DMS 273 (cell line): ENCODE data around the gene BCL3.
"Not testable (repeated sequence)": the region's sequence is repeated elsewhere in the genome, so short reads cannot be mapped to it uniquely, and the experiment has no call there.

Experiments used
- DNase-seq: peaks from one replicate; lab custom pipeline; 2025; ENCODE audit not compliant: unreplicated experiment; lab: John Stamatoyannopoulos, UW

Gene BCL3

GRCh38 chr19:44720945-44721344 is 27.6 kb upstream of the BCL3 start:
- no peak for DNase-seq

- DNase-seq, result not testable (repeated sequence)
Measured at GRCh38 chr19:44721369-44721768, 27.1 kb upstream of the BCL3 start.

DNA sequence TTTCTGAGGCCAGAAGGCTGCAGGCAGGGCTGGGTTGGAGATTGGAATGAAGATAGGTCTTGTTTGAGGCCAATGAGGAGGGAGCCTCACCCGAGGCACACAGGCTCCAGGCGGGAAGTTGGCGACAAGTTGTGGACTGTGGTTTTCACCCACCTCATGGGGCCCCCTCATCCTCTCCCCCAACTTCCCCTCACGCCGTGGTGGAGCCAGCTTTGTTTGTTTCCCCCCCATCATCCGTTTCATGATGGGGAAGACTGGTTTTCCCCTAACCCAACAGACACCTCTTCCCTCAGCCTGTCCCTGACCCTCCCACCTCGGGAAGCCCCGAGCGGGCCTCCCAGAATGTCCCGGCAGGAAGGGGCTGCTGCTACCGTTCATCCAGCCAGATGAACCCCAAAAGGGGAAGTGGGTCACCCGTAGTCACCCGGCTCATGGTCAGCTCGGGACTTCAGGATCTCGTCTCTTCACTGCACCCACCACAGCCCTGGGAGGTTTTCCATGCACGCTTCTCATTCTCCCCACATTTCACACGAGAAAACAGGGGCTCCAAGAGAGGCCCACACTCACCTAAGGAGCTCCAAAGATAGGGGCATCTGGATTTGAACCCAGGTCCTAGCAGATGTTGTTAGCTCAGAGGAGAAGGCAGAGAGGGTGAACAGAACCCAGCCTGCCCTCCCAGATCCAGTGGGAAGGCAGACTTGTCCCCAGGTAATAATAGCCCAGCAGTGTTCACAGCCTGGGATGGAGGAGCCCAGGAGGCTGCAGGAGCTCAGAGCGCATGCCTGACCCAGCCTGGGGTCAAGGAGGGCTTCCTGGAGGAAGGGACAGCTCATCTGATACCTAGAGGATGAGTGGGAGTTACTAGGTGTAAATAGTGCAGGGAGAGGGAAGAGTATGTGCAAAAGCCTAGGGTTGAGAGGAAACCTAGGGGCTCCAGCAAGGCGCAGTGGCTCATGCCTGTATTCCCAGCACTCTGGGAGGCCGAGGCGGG is 26.1 kb upstream of the BCL3 start:
- no peak for DNase-seq

- no peak for DNase-seq
Measured at GRCh38 chr19:44723299-44723951, 25.1 kb upstream of the BCL3 start.

- DNase-seq, result peak; percentile 86
Measured at GRCh38 chr19:44723952-44724319, 24.6 kb upstream of the BCL3 start.

DNA sequence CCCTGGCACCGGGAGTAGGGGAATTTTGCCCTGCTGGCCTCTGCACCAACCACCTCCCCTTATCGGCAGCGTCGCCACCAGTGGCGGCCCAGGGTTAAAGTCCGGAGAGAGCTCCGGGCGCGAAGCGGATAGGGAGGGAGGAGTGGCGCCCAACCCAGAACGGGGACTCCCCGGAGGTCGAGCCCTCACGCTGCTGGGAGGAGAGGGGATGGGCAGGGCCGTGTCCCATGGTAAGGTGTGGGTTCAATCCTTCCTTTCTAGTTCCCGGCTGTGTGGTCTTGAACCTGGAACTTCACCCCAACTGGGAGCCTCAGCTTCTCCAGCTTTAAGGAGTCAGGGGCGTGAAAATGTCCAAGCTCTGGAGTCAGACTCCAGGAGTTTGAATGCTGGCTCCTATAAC is 23.3 kb upstream of the BCL3 start:
- DNase-seq, result no peak

DNA sequence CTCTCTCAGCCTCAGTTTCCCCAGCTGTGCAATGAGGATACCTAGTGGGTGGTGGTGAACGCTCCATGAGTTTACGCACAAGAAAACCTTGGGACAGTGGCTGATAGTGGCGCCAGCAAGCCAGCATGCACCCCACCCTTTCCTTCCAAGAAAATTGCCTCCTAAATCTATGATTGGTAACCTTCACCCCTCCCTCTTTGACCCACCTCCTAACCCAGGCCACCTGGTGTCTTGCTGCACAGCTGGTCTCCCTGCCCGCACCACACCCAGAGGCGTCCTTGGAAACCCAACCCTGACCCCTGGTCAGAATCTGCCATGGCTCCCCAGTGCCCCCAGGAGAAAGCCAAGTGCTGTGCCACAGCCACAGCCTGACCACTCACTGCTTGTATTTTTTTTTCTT is 22.8 kb upstream of the BCL3 start:
- DNase-seq, result no peak

DNA sequence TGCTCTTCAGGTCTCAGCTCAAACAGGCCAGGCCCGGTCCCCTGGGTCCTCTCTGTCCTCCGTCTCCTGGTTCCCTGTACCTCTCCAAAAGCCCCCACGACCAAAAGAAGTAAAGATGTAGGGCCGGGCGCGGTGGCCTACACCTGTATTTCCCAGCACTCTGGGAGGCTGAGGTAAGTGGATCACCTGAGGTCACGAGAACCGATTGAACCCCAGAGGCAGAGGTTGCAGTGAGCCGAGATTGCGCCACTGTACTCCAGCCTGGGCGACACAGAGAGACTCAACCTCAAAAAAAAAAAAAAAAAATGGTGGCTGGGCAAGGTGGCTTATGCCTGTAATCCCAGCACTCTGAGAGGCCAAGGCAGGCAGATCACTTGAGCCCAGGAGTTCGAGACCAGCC is 22.0 kb upstream of the BCL3 start:
- no peak for DNase-seq

- DNase-seq, result no peak
Measured at GRCh38 chr19:44728178-44728577, 20.3 kb upstream of the BCL3 start.

GRCh38 chr19:44729516-44730033 is 18.9 kb upstream of the BCL3 start:
- DNase-seq, result no peak

DNA sequence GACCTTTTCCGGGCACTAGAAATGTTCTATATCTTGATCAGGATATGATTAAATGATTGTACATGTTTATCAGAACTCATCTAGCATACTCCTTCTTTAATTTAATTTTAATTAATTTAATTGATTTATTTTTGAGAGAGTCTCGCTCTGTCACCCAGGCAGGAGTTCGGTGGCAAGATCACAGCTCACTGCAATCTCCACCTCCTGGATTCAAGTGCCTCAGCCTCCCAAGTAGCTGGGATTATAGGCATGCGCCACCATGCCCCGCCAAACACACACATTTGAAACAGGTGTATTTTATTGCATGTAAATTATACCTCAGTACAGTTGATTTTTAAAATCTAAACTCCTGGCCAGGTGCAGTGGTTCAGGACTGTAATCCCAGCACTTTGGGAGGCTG is 17.4 kb upstream of the BCL3 start:
- DNase-seq, result no peak

DNA sequence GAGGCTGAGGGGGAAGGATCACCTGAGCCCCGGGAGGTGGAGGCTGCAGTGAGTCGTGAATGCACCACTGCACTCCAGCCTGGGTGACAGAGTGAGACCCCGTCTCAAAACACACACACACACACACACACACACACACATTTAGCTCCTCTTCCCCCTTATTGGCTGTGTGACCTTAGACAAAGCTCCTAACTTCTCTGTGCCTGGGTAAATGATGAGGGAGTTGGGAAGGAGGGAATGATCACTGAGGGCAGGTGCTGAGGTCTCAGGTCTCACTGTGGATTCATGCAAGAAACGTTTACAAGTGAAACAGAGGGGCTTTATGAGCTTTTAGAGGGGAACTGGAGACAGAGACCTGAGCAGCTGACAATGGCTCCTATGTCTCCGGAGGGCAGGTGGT is 16.9 kb upstream of the BCL3 start:
- no peak for DNase-seq

- DNase-seq, result no peak
Measured at GRCh38 chr19:44732235-44733014, 16.1 kb upstream of the BCL3 start.

- DNase-seq, result no peak
Measured at GRCh38 chr19:44734357-44734756, 14.2 kb upstream of the BCL3 start.

DNA sequence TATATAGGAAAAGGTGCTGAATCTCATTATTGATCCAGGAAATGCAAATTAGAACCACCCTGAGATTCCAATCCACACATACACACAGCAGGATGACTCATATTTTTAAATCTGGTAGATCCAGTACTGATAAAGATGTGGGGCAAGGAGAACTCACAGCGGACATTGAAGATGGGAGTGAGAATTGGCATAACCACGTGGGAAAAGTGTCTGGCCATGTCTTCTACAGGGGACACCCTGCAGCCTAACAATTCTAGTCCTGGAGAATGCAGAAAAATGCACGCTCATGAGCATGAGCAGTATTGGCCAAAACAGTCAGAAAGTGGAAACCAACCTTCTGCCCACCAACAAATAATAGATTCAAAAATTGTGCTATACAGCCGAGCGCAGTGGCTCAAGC is 13.5 kb upstream of the BCL3 start:
- no peak for DNase-seq

DNA sequence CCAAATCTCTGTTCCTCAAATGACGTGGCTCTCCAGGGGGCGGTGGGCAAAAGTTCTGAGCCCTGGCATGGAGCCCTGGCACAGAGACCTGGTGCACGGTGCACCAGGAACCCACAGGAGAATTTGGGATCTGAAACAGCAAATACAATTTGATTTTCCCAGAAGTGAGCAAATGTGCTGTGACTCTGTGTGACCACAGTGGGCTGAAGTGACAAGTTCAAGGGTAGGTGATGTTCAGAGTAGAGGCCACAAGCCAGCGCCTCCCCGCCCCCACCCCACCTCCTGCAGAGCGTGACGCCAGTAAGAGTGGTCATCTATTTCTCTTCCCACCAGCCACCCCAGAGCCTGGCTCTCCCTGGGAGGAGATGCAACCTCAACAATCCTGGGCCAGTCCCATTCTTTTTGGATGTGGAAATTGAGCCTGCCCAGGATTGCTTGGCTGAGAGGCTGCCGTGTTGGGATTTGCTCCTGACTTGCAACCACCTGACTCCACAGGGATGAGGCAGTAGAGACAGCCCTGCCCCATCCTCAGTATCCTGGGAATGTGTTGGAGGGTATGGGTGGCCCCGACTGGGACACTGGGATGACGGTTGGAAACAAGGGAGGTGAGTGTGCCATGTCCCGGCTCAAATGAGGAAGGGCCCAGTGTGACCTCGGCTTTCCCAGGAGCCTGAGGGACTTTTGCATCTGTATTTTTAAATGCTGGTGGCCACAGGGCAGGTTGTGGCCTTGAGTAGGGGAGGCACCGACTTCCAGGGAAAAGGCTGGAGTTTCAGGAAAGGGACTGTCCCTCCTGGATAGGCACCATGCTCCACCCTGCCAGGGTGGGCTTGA is 11.1 kb upstream of the BCL3 start:
- no peak for DNase-seq

DNA sequence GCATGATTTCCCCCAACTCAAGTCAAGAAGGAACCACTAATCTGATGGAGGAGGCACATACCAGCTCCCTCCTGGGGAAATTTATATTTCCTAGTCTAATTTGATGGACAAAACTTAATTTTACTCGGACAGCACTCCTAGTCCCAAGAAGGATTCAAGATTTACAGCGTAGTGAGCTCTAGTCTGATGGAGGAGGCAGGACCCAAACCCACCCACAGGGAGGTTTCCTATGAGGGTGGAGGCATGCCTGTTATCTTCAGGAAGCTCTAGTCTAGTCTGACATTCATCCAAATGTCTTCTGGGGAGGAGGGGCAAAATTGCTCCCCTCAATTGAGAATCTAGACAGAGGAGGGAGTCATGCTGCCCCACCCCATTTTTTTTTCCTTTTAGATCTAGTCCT is 10.4 kb upstream of the BCL3 start:
- DNase-seq, result no peak

- no peak for DNase-seq
Measured at GRCh38 chr19:44738603-44739558, 9.6 kb upstream of the BCL3 start.

DNA sequence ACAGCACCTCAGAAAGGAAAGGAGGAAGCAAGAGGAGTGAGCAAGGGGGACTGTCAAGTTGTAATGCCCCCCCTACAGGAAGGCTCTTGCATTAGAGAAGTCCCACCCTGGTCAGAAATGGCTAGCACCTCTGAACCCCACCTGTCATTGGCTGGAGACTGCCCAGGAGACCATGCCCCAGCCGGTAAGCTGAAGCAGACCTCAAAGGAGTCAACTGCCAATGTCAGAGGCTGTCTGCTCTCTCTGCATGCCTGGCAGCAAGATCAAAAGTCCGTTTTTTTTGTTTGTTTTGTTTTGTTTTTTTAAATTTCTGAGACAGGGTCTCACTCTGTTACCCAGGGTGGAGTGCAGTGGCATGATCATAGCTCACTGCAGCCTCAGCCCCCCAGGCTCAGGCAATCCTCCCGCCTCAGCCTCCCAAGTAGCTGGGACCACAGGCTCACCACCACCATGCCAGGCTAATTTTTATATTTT is 8.1 kb upstream of the BCL3 start:
- DNase-seq, result no peak
